GM19240 (cell line): ENCODE data around the gene CALHM2.

Experiments used
- DNase-seq: peaks from one replicate; pipeline ENCODE4 v3.0.0; 2011; ENCODE audit warnings: low spot score; ENCODE audit not compliant: insufficient read length

Gene CALHM2

DNA sequence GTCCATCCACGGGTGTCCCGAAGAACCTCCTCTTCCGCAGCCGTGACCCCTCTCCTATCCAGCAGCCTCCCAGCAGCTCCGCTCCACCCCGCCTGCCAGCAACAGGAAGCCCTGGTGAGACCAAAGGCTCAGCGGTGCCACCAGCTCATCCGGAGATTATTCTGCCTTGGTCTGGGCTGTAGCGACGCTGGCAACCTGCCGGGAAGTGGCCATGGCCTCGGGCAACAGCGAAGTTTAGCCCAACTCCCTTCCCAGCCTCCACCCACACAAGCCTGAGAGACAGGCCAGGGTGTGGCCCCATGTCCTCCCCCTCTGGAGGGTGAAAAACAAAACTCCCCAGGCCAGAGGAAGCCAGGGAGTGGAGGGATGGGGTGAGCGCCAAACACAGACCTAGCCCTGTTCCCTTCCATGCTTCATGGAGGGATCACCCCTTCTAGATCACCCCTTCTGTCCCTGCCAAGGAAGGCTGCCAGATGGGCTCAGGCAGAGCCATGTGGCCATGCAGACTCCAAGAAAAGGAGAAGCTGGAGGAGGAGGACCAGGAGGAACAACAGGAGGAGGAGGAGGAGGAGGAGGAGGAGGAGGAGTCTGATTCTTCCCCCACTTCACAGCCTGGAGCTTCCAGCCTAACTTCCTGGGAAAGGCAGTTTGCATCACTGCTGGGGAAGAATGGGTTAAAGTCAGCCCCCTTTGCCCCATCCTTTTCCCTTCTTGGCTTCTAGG is 918 bp downstream of the CALHM2 start:
- DNase-seq, result peak; percentile 41

DNA sequence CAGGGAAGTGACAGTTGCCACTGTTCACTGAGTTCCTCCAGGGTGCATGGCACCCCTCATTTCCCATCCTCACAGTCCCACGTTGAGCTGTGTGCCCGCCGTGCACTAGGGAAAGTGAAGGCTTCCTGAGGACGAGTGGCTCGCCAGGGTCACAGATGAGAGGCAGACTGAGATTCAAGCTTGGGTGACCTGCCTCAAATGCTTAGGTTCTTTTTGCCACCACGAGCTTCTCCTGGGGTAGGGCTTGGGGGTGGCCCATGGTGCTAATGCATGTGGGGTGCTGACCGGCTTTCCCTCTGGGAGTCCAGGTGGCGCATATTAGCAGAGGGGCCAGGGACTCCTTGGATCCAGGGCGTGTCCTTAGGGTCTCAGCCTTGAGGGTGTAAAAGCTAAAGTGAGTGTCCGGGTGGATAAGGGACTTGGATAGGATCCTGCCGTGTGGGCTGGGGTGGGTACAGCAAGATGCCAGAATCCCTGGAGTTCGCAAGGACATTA is 1.9 kb downstream of the CALHM2 start:
- no peak for DNase-seq

DNA sequence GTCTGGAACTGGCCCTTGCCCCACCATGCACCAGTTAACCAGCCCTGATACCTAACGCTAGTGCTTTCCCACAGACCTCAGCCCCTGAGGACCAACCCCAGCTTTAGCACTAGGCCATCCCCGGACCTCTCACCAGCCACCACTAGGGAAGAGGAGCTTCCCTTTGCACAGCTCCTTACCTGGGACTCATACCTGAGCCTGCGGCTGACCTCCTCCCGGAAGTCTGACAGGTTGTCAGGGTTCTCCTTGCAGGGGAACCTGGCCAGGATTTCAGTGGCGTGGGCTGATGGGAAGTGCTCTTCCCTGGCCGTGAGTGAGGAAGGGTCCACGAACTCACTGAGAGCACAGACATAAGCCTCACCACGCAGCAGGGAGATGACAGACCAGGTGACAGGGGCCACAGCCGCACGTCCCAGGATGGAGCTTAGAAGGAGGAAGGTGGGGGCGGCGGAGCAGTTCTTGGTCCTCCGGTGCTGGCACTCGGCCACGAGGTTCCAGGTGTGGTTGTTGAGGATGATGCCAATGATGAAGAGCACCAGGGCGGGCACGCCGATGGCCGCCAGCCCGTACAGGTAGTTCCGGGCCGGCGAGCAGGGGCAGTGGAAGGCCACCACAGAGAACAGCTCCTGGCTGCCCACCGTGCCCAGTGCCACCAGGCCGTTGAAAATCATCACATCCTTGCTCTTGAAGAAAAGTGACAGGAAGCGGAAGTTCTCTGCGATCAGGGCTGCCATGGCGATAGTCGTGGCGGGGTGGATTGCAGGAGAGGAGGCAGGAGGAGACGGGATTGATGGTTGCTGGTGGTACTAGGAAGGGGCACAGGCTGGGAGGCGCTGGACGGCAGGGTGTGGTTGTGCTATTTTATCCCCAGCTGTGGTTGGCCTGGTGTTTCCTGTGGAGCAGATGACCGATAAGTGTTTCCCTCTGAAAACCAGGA is 2.7 kb downstream of the CALHM2 start:
- DNase-seq, result no peak

DNA sequence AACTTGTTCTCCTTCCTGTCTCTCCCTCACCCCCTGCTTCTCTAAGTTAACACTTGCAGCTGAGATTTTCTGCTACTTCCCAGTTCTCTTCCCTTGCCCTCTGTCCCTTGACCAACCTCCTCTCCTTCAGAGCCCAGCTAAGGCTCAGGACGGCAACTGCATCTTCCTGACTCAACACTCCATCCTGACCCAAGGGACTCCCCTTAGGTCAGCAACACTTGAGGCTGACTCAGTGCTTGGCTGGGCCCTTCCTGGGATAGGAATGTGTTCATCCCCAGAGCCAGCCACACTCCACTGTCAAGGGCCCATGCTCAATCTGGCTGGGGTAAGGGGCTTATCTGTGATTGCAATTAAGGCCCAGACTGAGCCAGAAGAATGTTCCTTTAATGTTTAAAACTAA is 3.4 kb downstream of the CALHM2 start:
- no peak for DNase-seq

DNA sequence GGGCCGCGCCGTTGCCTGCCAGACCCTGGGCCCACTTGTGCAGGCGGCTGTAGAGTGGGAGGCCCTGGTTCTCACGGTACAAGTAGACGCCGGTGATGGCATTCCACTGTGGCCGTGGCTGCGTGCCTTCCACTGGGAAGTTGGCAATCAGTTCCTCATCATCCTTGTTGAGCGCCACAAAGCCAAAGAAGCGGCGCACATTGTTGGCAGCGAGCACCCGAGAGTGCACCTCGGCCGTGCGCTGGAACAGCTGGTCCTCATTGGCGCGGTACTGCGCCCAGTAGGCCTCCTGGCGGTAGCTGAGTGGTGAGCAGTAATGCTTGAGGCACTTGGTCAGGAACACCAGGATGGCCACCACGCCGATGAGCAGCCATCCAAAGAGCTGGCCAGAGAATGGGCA is 5.0 kb downstream of the CALHM2 start:
- DNase-seq, result no peak

DNA sequence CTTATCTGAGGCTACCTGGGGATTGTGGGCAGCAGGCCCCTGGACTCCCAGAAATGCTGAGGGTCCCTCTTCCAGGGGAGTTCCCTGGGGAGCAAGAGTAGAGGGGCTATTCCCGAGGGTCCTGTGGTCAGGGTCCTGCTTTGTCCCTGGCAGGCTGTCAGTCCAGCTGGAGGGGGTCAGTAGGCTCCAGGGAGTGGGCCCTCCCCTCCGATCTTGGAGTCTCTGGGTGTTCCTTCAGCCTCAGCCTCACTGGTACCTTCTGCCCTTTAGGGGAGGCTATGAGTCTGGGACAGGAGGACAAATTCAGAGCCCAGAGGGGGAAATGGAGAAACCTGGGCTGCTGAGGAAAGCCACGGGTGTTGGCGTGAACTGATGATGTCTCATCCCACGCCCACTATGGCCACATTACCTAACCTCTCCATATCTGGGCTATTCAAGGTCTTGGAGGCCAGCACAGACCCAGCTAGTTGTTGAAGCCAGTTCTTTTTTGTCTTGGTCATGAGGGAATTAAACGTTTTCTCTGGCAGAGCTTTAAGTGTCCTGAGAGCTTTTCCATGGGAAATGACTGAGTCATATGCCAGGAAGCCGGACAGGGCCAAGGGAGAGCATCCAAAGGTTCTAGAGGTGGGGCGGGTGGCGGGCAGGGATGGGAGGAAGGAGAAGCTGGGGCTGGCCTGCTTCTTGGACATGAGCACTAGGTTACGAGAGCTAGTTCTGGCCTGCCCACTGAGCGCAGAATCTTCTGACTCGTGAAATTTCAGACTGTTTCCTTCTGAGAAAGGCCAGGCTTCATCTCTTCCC is 6.2 kb downstream of the CALHM2 start:
- no peak for DNase-seq

DNA sequence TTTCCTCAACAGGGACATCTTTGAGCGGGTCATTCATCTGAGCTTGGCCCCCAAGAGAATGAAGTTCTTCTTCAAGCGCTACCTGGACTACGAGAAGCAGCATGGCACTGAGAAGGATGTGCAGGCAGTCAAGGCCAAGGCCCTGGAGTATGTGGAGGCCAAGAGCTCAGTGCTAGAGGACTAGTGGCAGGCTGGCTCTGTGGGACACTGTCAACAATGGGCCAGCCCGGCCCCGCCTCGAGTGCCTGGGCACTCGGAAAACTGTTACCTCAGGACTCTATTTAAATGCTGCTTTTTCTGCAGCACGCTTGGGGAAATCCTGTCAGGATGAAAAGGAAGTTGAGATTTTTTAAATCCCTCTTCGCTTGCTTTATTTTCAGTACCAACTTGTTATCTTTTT is 6.8 kb downstream of the CALHM2 start:
- DNase-seq, result no peak

DNA sequence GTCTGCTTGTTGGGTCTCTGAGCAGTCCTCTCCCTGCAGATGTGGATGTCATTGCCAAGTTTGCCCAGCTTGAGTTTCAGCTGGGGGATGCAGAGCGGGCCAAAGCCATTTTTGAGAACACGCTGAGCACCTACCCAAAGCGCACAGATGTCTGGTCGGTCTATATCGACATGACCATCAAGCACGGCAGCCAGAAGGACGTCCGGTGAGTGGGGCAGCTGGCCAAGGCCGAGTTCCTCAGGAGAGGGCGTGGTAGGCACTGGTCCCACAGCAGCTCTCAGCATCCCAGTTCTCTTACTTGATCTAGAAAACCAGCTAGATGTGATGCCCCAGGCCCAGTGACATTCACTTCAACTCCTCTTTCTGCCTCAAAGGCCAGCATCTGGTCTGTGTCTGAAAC is 7.7 kb downstream of the CALHM2 start:
- no peak for DNase-seq

DNA sequence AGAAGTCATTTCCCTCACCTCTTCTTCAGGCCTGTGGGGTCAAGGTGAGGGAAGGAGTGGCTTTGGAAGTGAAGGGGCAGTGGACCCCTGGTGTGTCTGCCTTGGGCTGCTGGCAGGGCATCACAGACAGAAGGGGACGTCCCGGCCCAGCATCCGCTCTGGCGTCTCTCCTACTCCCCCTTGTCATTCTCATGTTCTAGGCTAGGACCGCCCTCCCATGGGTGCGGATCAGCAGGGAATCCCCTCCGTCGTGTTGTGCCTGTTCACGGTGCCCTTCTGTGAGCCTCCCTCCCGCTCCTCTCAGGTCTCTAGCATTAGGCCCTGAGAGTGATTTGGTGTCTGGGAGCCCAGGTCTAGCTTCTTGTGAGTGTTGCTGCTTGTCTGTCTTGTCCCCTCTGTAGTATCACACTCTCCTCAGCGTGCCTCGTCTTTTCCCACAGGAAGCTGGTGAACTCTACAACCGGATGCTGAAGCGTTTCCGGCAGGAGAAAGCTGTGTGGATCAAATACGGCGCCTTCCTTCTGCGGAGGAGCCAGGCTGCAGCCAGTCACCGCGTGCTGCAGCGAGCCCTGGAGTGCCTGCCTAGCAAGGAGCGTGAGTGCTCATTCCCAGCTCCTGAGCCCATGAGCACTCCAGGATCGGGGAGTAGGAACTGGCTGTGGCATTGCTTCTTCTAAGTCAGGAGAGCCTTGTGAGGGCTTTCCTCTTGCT is 8.5 kb downstream of the CALHM2 start:
- DNase-seq, result no peak

DNA sequence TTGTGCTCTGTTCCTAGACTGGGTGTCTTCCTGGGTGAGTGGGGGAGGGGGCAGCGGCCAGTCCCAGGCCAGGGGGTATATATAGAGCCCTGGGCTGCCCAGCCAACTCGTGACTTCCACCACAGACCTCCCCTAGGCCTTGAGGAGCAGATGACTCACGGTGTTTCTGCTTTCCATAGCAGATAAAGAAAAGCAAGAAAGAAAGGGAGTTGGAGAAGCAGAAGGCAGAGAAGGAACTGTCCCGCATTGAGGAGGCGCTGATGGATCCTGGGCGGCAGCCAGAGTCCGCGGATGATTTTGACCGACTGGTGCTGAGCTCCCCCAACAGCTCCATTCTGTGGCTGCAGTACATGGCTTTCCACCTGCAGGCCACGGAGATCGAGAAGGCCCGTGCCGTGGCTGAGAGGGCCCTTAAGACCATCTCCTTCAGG is 10.1 kb downstream of the CALHM2 start:
- DNase-seq, result no peak

DNA sequence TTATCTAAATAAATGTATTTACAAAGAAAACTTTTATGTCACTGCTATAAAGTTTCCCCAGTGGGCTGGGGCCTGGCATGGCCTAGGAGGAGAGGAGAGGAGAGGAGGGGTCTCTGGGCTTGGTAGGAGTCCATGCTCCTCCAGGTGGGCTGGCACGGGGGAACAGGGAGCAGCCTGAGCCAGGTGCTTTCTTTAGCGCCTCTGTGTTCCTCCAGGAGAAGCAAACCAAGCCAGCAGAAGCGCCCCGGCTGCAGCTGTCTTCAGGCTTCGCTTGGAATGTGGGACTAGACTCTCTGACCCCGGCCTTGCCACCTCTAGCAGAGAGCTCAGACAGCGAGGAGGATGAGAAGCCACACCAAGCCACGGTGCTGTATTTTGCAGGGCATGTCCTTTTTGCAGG is 10.6 kb downstream of the CALHM2 start:
- no peak for DNase-seq

DNA sequence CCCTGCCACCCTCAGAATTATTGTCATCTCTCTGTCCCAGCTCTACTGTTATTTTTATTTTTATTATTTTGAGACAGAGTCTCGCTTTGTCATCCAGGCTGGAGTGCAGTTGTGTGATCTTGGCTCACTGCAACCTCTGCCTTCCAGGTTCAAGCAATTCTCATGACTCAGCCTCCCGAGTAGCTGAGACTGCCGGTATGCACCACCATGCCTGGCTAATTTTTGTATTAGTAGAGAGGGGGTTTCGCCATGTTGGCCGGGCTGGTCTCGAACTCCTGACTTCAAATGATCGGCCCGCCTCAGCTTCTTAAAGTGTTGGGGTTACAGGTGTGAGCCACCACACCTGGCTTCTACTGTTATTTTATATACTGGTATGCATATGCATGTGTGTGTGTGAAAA is 11.0 kb downstream of the CALHM2 start:
- DNase-seq, result no peak

DNA sequence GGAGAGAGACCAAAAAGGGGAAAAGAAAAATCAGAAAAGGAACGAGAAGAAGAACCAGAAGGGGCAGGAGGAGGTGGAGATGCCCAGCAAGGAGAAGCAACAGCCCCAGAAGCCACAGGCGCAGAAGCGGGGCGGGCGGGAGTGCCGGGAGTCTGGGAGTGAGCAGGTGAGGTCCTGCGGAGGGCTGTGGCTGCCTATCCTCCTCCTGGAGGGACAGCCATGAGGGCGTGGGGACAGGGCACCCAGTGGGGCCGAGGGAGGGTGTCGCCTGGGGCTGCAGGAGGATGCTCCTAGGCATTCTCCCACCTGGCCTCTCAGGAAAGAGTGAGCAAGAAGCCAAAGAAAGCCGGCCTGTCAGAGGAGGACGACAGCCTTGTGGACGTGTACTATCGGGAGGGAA is 11.8 kb downstream of the CALHM2 start:
- DNase-seq, result no peak

DNA sequence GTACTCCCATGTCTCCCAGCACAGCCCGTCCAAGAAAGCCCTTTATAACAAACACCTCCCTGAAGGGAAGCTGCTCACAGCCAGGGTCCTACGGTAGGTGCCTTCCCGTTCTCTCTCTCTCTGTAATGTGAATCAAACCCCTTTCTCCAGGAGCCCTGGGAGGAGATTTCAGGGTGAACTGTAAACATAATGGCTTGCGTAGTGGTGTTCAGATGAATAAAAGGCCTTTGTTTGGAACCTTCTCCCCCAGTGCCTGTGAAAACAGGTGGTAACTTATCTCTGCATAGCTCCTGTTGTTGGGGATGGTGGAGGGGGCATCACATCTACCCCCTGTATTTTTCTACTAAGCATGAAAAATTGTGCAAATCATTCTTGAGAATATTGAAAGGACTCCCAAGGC is 12.4 kb downstream of the CALHM2 start:
- no peak for DNase-seq

DNA sequence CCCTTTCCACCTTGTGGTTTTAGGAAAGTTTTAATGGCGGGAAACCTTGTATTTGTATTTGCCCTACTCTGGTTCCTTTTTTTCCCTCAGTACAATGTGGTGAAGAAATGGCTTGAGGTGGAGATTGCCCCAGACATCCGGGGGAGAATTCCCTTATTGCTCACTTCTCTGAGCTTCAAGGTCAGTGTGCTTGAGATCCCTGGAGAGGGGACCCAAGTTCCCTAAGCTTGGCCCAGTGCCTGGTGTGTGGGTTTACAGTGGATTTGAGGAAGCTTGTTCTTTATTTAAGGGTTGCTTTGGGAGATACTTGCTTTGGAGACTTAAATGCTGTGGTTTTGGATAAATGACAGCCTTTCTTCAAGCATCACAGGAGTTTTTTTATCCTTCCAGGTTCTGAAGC is 18.3 kb downstream of the CALHM2 start:
- no peak for DNase-seq

DNA sequence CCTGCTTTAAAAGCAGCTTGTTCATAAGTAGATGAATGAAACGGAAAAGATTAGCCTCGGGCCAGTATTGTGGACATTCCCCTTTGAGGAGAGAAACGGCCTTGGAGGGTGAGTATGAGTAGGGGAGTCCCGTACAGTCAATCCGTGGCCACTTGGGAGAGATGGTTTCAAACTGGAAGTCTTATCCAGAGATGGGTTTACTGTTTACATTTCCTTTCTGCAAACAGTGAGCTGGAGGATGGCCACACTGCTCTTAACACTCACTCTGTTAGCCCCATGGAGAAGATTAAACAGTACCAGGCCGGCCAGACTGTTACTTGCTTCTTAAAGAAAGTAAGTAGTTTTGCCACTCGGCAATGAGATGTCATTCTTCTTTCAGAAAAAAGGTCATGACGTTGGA is 20.3 kb downstream of the CALHM2 start:
- DNase-seq, result no peak

DNA sequence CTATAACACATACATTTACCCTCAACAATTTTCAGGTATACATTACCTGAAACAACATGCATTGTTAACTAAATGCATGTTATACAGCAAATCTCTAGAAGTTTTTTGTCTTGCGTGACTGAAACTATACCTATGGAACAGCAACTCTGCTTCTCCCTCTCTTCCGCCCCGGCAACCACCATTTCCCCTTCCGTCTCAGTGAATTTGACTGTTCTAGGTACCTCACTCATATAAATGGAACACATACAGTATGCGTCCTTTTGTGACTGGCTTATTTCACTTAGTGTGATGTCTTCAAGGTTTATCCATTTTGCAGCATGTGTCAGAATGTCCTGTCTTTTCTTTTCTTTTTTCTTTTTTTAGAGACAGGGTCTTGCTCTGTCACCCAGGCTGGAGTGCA is 22.5 kb downstream of the CALHM2 start:
- DNase-seq, result no peak

DNA sequence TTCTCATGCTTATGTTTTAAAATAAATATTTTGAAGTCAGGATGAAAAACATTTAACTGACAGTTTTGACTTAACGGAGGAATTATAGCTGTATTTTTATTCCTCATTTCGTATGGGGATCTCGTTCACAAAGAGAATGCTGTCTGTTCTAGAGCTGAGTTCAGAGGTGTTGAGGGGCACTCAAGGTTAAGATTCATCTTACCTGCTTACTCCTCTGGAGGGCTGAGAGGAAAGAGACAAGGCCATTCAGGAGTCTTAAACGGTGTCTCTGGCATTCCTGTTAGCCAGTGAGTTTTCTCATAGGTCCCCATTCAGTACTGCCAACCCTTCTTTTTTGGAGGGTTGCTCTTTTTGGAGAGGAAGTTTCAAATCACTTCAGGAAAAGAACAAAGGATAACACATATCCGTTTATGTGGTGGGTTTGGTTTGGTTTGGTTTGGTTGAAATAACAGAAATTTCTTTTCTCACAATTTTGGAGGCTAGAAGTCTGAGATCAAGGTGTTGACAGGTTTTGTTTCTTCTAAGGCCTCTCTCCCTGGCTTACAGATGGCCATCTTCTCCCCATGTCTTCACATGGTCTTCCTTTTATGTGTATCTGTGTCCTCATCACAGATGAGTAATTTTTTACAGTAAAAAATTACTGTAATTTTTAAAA is 23.1 kb downstream of the CALHM2 start:
- no peak for DNase-seq

DNA sequence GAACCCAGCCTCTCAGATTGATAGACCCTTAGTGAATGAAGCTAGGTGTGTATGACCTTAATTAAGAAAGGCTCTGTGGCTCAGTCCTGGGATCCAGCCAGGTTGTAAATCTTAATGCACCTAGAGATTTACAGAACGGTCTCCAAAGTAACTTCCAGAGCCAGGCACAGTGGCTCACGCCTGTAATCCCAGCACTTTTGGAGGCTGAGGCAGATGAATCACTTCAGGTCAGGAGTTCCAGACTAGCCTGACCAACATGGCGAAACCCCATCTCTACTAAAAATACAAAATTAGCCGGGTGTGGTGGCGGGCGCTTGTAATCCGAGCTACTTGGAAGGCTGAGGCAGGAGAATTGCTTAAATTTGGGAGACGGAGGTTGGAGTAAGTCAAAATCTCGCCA is 24.3 kb downstream of the CALHM2 start:
- DNase-seq, result no peak

DNA sequence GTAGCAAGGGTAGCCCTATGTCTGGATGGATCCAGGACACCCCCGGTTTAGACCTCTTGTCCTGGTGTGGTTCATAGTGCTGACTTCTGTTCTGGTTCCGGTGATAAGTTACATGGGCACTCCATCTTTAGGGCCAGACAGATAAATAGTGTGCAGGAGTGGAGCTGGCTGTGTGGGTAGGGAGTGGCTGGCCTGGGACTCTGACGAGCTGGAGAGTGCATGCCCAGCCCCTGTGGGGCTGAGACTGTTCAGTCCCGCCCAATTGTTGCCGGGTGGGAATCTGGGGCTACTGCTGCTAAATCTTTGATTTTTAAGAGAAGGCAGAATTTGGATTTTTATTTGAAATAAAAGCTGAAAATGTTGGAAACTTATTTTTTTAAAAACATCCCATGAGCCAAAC is 28.4 kb downstream of the CALHM2 start:
- DNase-seq, result no peak

DNA sequence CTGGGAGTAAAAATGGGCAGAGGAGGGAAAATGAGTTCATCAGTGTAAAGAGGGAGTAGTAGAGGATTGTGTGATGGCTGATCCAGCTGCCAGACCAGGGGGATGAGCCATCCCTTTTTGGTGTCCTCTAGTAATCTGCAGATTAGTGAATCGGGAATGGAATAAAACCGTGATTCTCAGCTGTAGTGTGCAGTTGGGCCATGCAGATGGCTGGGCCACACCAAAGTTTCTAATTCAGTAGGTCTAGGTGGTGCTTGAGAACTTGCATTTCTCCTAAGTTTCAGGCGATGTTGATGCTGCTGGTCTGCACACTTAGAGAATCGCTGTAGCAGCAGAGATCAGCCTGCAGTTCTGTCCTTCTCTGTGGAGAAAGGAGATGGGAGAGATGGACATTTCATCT is 33.1 kb downstream of the CALHM2 start:
- DNase-seq, result no peak
